Inflammatory macrophage (primary cell): ENCODE data around the gene FOXG1.
A peak's percentile ranks its signal among the peaks of the same experiment; 100 is the strongest.

Source experiments
- DNase-seq, 2 donors: peaks; one replicate each; pipeline ENCODE4 v3.0.0-alpha.2; 2020 to 2022
- total RNA-seq, 18 experiments: gene quantifications; one replicate each; lab custom pipeline; 2026; ENCODE audit warnings: mixed read lengths in 6 of 18, inconsistent platforms in 2 of 18; lab: John Stamatoyannopoulos, UW

The FOXG1 gene
- total RNA-seq = 0 to 0.16 (median 0) reads per million in 18 experiments

- DNase-seq = no peak
Measured at GRCh38 chr14:28766469-28766955, at the start of gene FOXG1. FOXG1 (plus strand) TSS chr14:28766787; CDS start chr14:28767280, 493 bp downstream.

GRCh38 chr14:28719130-28719529 is 47.5 kb upstream of the FOXG1 start:
- no peak for DNase-seq

GRCh38 chr14:28731358-28731757 is 35.2 kb upstream of the FOXG1 start:
- no peak for DNase-seq

- no peak for DNase-seq
Measured at GRCh38 chr14:28742171-28742846, 24.3 kb upstream of the FOXG1 start.

GRCh38 chr14:28744126-28744525 is 22.5 kb upstream of the FOXG1 start:
- no peak for DNase-seq

- DNase-seq = no peak
Measured at GRCh38 chr14:28745176-28745575, 21.4 kb upstream of the FOXG1 start.

GRCh38 chr14:28746247-28746646 is 20.3 kb upstream of the FOXG1 start:
- no peak for DNase-seq

- DNase-seq = peak; percentile 24 to 32
Measured at GRCh38 chr14:28751467-28752058, 15.0 kb upstream of the FOXG1 start.

GRCh38 chr14:28754209-28754985 is 12.2 kb upstream of the FOXG1 start:
- peak; percentile 37 to 43 for DNase-seq

- DNase-seq = no peak
Measured at GRCh38 chr14:28755198-28755815, 11.3 kb upstream of the FOXG1 start.

- DNase-seq = no peak
Measured at GRCh38 chr14:28755884-28756268, 10.7 kb upstream of the FOXG1 start.

- no peak for DNase-seq
Measured at GRCh38 chr14:28756269-28756883, 10.2 kb upstream of the FOXG1 start.

- peak in 1 of 2 donors; percentile 15 for DNase-seq
Measured at GRCh38 chr14:28756884-28757570, 9.6 kb upstream of the FOXG1 start.

- no peak for DNase-seq
Measured at GRCh38 chr14:28757786-28758185, 8.8 kb upstream of the FOXG1 start.

GRCh38 chr14:28758253-28758884 is 8.2 kb upstream of the FOXG1 start:
- DNase-seq = no peak

GRCh38 chr14:28758885-28759652 is 7.5 kb upstream of the FOXG1 start:
- no peak for DNase-seq

GRCh38 chr14:28759653-28760313 is 6.8 kb upstream of the FOXG1 start:
- no peak for DNase-seq

- no peak for DNase-seq
Measured at GRCh38 chr14:28760431-28760996, 6.1 kb upstream of the FOXG1 start.

- no peak for DNase-seq
Measured at GRCh38 chr14:28761438-28762291, 4.9 kb upstream of the FOXG1 start.
